Measurements from ENCODE around the gene RHOG.
"Not testable (repeated sequence)": the region's sequence is repeated elsewhere in the genome, so short reads cannot be mapped to it uniquely, and the experiment has no call there.

Gene RHOG

GRCh38 chr11:3796002-3796311, 44.8 kb downstream of the RHOG start:
- Histone ChIP-seq H3K27ac (ENCODE audit: low read depth, low read length, severe bottlenecking) (no peak overlapping the region), H3K36me3 (ENCODE audit: control insufficient read depth, insufficient read depth, low read length) (peaks cover 42% of the 10 kb centered on the region), H3K4me3 (ENCODE audit: extremely low read depth, insufficient read depth, low read length, poor library complexity, severe bottlenecking) (peak overlapping the region; percentile 74), H3K9me3 (ENCODE audit: control insufficient read depth, low read length) (no peaks in the 10 kb centered on the region), H3K4me1 (ENCODE audit: control insufficient read depth, insufficient read depth, low read length, poor library complexity, severe bottlenecking) (peaks cover 4% of the 10 kb centered on the region)
- WGBS, 2 experiments (ENCODE audit: insufficient coverage in 2 of 2) = 71 to 74% methylated on average over 4 to 6 of the region's 6 CpGs

GRCh38 chr11:3795131-3796001, 45.4 kb downstream of the RHOG start:
- no peak overlapping the region for H3K27ac ChIP-seq (ENCODE audit: low read depth, low read length, severe bottlenecking)
- H3K9me3 ChIP-seq (ENCODE audit: control insufficient read depth, low read length) = no peaks in the 10 kb centered on the region
- H3K4me3 ChIP-seq (ENCODE audit: extremely low read depth, insufficient read depth, low read length, poor library complexity, severe bottlenecking) = peak overlapping the region; percentile 74
- peaks cover 4% of the 10 kb centered on the region for H3K4me1 ChIP-seq (ENCODE audit: control insufficient read depth, insufficient read depth, low read length, poor library complexity, severe bottlenecking)
- 90 to 93% methylated on average over 2 to 3 of the region's 8 CpGs for WGBS, 2 experiments (ENCODE audit: insufficient coverage in 2 of 2)
- H3K36me3 ChIP-seq (ENCODE audit: control insufficient read depth, insufficient read depth, low read length) = peaks cover 48% of the 10 kb centered on the region

- not testable (repeated sequence) for H3K9me3 ChIP-seq (ENCODE audit: control insufficient read depth, low read length); H3K4me3 ChIP-seq (ENCODE audit: extremely low read depth, insufficient read depth, low read length, poor library complexity, severe bottlenecking); H3K27ac ChIP-seq (ENCODE audit: low read depth, low read length, severe bottlenecking); H3K4me1 ChIP-seq (ENCODE audit: control insufficient read depth, insufficient read depth, low read length, poor library complexity, severe bottlenecking)
- peaks cover 55% of the 10 kb centered on the region for H3K36me3 ChIP-seq (ENCODE audit: control insufficient read depth, insufficient read depth, low read length)
- 92 to 93% methylated on average over 7 to 10 of the region's 10 CpGs for WGBS, 2 experiments (ENCODE audit: insufficient coverage in 2 of 2)
Observed at GRCh38 chr11:3794387-3794786, 46.4 kb downstream of the RHOG start.

GRCh38 chr11:3786781-3787428, 53.9 kb downstream of the RHOG start:
- H3K9me3 ChIP-seq (ENCODE audit: control insufficient read depth, low read length) = no peaks in the 10 kb centered on the region
- peaks cover 66% of the 10 kb centered on the region for H3K36me3 ChIP-seq (ENCODE audit: control insufficient read depth, insufficient read depth, low read length)
- H3K4me1 ChIP-seq (ENCODE audit: control insufficient read depth, insufficient read depth, low read length, poor library complexity, severe bottlenecking) = no peaks in the 10 kb centered on the region
- no peak overlapping the region for H3K4me3 ChIP-seq (ENCODE audit: extremely low read depth, insufficient read depth, low read length, poor library complexity, severe bottlenecking)
- no peak overlapping the region for H3K27ac ChIP-seq (ENCODE audit: low read depth, low read length, severe bottlenecking)
- WGBS, 2 experiments (ENCODE audit: insufficient coverage in 2 of 2) = 89 to 97% methylated on average over 5 to 6 of the region's 8 CpGs

- Histone ChIP-seq H3K36me3 (ENCODE audit: control insufficient read depth, insufficient read depth, low read length) (peaks cover 76% of the 10 kb centered on the region), H3K9me3 (ENCODE audit: control insufficient read depth, low read length) (no peaks in the 10 kb centered on the region), H3K4me1 (ENCODE audit: control insufficient read depth, insufficient read depth, low read length, poor library complexity, severe bottlenecking) (no peaks in the 10 kb centered on the region), H3K27ac (ENCODE audit: low read depth, low read length, severe bottlenecking) (no peak overlapping the region), H3K4me3 (ENCODE audit: extremely low read depth, insufficient read depth, low read length, poor library complexity, severe bottlenecking) (no peak overlapping the region)
- WGBS, 2 experiments (ENCODE audit: insufficient coverage in 2 of 2) = 95 to 100% methylated on average over 1 to 3 of the region's 4 CpGs
Observed at GRCh38 chr11:3783611-3784010, 57.1 kb downstream of the RHOG start.

GRCh38 chr11:3782963-3783362, 57.8 kb downstream of the RHOG start:
- WGBS, 2 experiments (ENCODE audit: insufficient coverage in 2 of 2) = 84 to 89% methylated on average over 4 to 5 of the region's 5 CpGs
- H3K4me3 ChIP-seq (ENCODE audit: extremely low read depth, insufficient read depth, low read length, poor library complexity, severe bottlenecking) = no peak overlapping the region
- H3K9me3 ChIP-seq (ENCODE audit: control insufficient read depth, low read length) = no peaks in the 10 kb centered on the region
- H3K4me1 ChIP-seq (ENCODE audit: control insufficient read depth, insufficient read depth, low read length, poor library complexity, severe bottlenecking) = no peaks in the 10 kb centered on the region
- H3K27ac ChIP-seq (ENCODE audit: low read depth, low read length, severe bottlenecking) = no peak overlapping the region
- H3K36me3 ChIP-seq (ENCODE audit: control insufficient read depth, insufficient read depth, low read length) = peaks cover 76% of the 10 kb centered on the region

GRCh38 chr11:3781423-3781822, 59.3 kb downstream of the RHOG start:
- H3K27ac ChIP-seq (ENCODE audit: low read depth, low read length, severe bottlenecking) = no peak overlapping the region
- H3K36me3 ChIP-seq (ENCODE audit: control insufficient read depth, insufficient read depth, low read length) = peaks cover 76% of the 10 kb centered on the region
- H3K4me1 ChIP-seq (ENCODE audit: control insufficient read depth, insufficient read depth, low read length, poor library complexity, severe bottlenecking) = no peaks in the 10 kb centered on the region
- no peak overlapping the region for H3K4me3 ChIP-seq (ENCODE audit: extremely low read depth, insufficient read depth, low read length, poor library complexity, severe bottlenecking)
- WGBS, 2 experiments (ENCODE audit: insufficient coverage in 2 of 2) = 100% methylated on average over 1 of the region's 2 CpGs; no CpG with 5 or more reads in 1 of the 2 experiments
- H3K9me3 ChIP-seq (ENCODE audit: control insufficient read depth, low read length) = no peaks in the 10 kb centered on the region
